GM19035 (cell line): Measurements from ENCODE around the gene SMS.

Source experiments
- ATAC-seq: cut with Tn5 transposase; IDR thresholded peaks from one replicate; pipeline ENCODE4 v1.9.1; 2021; ENCODE audit not compliant: unreplicated experiment

Gene SMS

DNA sequence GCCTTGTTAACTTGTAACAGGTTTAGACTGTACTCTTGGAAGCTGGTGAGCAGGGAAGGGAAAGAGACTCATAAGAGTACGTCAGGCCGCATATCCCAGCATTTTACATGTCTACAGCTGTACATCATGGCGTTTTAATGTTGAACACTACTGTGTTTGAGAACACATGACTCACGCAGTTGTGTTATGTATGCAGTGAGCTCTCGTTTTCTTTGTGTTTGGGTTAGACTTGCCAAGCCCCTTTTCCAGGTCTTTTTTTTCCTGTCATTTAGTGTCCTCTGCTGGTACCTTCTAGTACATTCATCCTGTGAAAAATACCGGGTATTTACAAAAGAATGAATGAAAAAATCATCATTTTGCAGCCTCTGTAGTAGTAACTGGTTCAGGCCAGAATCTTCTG, 35.3 kb downstream of the SMS start:
- no peak for ATAC-seq

DNA sequence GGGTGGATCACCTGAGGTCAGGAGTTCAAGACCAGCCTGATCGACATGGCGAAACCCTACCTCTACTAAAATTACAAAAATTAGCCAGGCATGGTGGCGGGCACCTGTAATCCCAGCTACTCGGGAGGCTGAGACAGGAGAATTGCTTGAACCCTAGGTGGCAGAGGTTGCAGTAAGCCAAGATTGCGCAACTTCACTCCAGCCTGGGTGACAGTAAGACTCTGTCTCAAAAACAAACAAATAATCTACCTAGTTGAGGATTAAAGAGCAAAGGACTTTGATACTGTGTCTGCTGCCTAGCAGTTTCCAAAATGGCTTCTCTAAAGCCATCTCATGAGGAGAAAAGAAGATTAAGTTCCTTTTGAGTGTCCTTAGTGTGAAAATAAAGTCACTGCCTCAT, 37.8 kb downstream of the SMS start:
- no peak for ATAC-seq

DNA sequence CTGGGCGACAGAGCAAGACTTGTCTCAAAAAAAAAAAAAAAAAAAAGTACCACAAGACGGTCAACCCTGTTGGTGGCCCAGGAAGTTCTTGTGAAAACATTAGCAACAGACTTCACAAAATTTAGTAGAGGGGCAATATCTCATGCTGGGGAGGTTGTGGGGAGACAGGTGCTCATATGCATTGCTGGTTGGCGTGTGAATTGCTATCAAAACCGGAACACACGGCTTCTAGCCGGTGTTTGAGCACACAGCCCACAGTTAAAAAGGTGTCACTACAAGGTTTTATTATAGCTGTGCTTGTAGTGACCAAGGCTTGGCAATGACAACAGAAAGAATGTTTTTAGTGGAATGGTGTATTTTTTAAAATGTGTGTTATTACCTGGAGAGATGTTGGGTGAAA, 41.8 kb downstream of the SMS start:
- ATAC-seq: no peak

GRCh38 chrX:21985332-21985777, 44.8 kb downstream of the SMS start:
- peak; percentile 87 for ATAC-seq

DNA sequence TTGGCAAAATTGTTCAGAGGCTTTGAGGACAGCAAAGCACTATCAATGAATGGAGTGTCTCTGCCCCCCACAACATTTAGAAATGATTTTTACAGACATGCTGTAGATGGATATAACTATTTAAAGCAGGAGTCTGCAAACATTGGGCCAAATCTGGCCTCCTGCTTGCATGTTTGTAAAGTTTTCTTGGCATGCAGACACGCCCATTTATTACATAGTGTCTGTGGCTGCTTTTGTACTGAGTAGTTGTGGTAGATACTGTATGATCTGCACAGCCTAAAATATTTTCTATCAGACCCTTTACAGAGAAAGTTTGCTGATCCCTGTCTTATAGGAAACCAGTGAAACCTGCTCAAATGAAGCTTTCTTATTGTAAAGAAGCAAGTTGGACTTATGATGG, 46.1 kb downstream of the SMS start:
- no peak for ATAC-seq

DNA sequence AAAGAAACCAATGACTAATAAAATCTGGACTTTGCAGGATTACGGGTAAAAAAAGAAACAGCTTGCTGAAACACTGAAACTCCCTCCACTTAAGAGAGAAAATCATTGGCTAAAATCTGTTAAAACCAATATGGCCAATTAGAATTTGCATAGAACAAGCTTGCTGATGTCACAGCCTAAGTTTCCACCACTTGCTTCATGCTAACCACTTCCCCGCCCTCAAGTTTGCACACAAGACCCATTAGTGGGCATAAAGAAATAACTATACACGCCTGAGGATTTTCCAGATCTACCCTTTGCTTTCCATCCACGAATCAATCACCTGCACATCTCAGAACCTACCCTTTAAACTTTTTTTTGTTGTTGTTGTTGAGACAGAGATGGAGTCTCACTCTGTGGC, 48.9 kb downstream of the SMS start:
- ATAC-seq: no peak

- ATAC-seq: no peak
These were observed 50.3 kb downstream of the SMS start for GRCh38 chrX:21990832-21991231.

GRCh38 chrX:21991504-21991903, 51.0 kb downstream of the SMS start:
- ATAC-seq: no peak

DNA sequence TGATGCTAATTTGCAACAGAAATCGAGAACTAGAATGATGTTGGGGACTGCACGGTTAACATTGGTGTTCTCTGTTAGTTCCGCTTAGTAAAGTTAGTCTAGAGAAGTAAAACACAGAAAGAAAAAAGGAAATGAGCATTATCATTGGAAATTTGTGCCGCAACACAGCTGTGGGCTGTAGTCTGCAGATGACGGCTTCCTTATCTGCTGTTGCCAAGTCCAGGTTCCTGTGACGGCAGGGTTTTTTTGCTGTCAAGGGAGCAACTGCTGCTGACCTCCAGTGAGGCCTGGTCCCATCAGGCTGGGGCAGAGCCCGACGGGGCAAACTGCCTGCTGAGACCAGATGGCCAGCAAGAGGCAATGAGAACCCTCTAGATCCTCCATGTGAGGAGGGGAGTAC, 52.8 kb downstream of the SMS start:
- peak; percentile 89 for ATAC-seq

DNA sequence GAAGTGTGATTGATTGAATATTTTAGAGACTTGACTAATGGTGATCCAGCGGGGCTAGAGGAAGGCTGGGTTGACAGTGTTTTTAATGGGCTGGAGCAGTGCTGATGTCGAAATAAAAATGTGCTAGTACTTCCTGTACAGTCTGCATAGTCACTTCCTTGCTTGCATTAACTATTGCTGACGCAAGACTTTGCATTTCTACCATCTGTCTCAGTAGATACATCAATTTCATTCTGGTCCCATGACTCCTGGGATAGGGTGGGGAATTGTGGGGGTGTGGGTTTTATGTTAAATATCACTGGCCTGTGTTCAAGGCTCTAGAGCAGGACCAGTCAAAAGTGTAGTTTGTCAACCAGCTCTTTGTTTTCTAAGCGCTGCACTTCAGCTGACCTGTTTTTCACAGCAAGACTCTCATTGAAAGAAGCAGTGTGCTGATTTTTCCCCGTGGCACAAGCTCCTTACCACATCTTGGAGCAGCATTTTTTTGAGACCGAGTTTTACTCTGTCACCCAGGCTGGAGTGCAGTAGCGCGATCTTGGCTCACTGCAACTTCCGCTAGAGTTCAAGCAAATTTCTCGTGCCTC, 56.5 kb downstream of the SMS start:
- no peak for ATAC-seq

DNA sequence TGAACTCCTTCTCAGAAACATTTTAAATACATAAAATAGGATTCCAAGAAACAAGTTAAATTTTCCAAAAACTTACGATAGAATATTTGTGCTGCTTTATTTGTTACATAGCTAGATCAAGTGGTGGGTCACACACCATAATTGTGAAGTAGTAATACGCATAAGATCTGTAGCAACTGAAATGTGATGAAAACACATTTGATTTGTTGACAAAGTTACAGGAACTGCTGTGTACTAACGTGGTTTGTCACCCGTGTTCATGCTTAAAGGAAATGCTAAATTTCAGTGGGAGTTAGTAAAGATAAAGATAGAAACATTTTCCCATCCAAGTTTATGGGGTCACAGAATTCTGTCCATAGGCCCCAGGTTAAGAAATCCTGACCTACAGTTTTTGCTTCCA, 57.5 kb downstream of the SMS start:
- no peak for ATAC-seq

DNA sequence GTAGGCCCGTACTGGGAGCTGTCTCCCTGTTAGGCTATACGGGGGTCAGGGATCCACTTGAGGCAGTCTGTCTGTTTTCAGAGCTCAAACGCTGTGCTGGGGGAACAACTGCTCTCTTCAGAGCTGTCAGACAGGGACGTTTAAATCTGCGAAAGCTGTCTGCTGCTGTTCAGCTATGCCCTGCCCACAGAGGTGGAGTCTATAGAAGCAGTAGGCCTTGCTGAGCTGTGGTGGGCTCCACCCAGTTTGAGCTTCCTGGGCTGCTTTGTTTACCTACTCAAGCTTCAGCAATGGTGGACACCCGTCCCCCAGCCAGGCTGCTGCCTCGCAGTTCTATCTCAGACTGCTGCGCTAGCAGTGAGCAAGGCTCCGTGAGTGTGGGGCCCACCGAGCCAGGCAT, 64.4 kb downstream of the SMS start:
- no peak for ATAC-seq

- no peak for ATAC-seq
These were observed 71.5 kb downstream of the SMS start for GRCh38 chrX:22012051-22012450.

DNA sequence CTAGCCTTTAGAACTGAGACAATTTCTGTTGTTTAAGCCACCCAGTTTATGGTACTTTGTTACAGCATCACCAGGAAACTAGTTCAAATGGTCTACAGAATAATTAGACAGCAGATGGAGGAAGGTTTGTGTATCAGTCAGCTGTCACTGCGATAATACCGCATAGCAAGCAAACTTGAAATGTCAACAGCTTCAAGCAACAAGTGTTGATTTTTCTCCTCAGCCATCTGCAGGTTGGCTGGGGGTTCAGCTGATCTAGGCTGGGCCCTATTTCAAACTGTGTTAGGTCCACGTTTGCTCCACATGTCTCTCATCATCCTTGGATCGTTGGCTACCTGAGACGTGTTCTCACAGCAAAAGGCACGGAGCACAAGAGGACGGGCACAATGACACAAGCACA, 72.4 kb downstream of the SMS start:
- ATAC-seq: no peak

DNA sequence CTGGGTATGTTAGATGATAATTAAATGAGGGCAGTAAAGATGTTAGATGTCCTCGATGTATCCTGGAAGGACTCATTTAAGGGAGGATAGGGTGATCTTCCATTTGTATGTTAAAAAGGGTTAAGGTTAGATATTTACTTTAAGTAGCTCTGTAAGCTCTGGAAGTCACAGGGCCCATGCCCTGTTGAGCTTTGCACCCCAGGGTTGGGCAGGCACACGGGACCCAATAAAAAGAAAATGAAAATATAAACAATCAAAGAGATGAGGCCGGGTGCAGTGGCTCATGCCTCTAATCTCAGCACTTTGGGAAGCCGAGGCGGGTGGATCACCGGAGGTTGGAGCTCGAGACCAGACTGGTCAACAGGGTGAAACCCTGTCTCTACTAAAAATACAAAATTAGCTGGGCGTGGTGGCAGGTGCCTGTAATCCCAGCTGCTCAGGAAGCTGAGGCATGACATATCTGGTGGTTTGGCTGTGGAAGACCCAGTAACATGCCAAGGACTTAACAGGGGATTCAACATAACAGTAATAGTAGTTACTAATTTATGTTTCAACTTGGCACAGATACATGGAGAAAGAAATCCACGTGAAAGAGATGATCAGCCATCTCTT, 74.7 kb downstream of the SMS start:
- ATAC-seq: no peak

GRCh38 chrX:22021751-22022324, 81.3 kb downstream of the SMS start:
- no peak for ATAC-seq

- no peak for ATAC-seq
These were observed 84.1 kb downstream of the SMS start for GRCh38 chrX:22024577-22024976.

DNA sequence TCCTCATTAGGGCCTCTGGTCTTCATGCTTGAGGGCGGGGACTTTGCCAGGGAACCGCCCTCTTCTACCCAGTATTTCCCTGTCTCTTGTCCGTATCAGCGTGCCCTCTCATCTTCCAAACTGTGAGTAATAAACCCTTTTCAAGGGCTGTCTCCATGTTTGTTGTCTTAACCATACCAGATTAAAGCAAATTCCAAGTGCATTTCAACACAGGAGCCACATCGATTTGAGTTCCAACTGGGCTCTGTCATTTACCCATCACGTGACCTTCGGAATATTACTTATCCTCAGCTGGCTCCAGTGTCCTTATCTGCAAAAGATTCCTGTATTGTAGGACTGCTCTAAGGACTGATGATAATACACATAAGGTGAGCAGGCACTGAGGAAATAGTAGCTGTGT, 85.2 kb downstream of the SMS start:
- no peak for ATAC-seq

DNA sequence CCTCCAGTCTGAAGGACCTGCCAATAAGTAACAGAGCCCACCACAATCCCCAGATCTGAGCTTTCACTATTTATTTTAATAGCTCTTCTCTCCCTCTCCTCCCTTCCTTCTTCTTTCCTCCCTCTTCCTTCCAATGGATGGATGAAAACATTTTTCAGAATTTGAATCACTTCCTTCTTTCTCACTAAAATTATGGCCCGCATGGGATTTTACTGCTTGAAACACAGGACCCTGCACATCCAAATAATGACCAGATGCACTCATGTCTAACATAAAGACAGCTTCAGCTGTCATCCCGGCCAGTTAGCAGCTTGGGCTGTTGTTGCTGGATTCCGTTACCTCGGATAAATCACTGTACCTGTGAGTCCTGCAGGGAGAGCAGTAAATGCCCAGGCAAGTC, 86.2 kb downstream of the SMS start:
- no peak for ATAC-seq

GRCh38 chrX:22032084-22032483, 91.6 kb downstream of the SMS start, which contains the start of gene PHEX:
Gene PHEX, plus strand, starts transcription at chrX:22032325. Its CDS starts 681 bp downstream, at chrX:22033006.
- no peak for ATAC-seq

- no peak for ATAC-seq
These were observed 92.0 kb downstream of the SMS start for GRCh38 chrX:22032506-22032905.

DNA sequence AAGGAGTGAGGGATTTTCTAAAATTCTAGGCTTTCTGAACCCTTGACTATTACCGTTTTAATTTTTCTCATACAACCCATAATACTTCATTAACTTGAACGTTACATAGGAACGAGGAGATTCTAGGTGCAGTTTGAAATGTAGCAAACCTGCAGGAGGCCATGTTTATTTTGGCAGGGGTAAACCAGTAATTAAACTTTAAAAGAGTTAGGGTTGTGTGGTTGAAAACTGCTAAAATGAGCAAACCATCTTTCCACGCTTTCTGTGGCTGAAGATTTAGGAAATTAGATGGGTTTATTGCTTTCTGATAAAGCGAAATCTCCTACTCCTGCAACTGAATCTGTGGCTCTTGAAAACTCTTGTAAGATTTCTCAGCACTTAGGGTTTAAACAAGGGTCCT, 93.3 kb downstream of the SMS start:
- no peak for ATAC-seq

GRCh38 chrX:22035236-22035635, 94.7 kb downstream of the SMS start:
- no peak for ATAC-seq
